Kidney (tissue), 14 donors: Measurements from ENCODE around the gene GSG1. TPM values are rescaled to one million over a fixed set of nuclear protein-coding genes. Genes with fewer than 3 reads are reported as not detected.
A peak's percentile ranks its signal among the peaks of the same experiment; 100 is the strongest.

Experiments
- DNase-seq, 5 donors: peaks; one replicate each; pipeline ENCODE4 v3.0.0-alpha.2; 2013 to 2020
- FAIRE-seq: peaks from 2 replicates; lab custom pipeline; 2012; peaks lifted over from hg19 to GRCh38; lab: Jason Lieb, UNC
- H3K27ac ChIP-seq, 2 donors: one replicate each; pipeline ENCODE4 v1.7.0; 2013; ENCODE audit warnings: low read depth in 2 of 2, low read length in 2 of 2, inconsistent platforms in 1 of 2
- H3K27me3 ChIP-seq: one replicate; pipeline ENCODE4 v1.7.1; 2013; ENCODE audit warnings: low read length, inconsistent platforms; ENCODE audit not compliant: control insufficient read depth, insufficient read depth
- H3K36me3 ChIP-seq, 3 donors: one replicate each; pipeline versions ENCODE4 v1.7.0 to v1.7.1; 2013; ENCODE audit warnings: low read length in 3 of 3, control low read depth in 1 of 3, inconsistent platforms in 1 of 3; ENCODE audit not compliant: insufficient read depth in 3 of 3, control insufficient read depth in 2 of 3
- H3K4me1 ChIP-seq, 3 donors: one replicate each; pipeline versions ENCODE4 v1.7.0 to v1.7.1; 2013; ENCODE audit warnings: low read length in 3 of 3, inconsistent platforms in 1 of 3, low read depth in 1 of 3; ENCODE audit not compliant: control insufficient read depth in 2 of 3, insufficient read depth in 2 of 3
- H3K4me3 ChIP-seq, 3 donors: one replicate each; pipeline versions ENCODE4 v1.7.0 to v1.8.1; 2013; ENCODE audit warnings: low read length in 3 of 3, control low read depth in 1 of 3, inconsistent platforms in 1 of 3
- H3K9ac ChIP-seq, 3 donors: one replicate each; pipeline versions ENCODE4 v1.7.0 to v1.7.1; 2013; ENCODE audit warnings: low read length in 3 of 3, control low read depth in 1 of 3, inconsistent platforms in 1 of 3
- H3K9me3 ChIP-seq, 3 donors: one replicate each; pipeline versions ENCODE4 v1.7.0 to v1.7.1; 2013; ENCODE audit warnings: low read length in 3 of 3, control low read depth in 1 of 3, inconsistent platforms in 1 of 3; ENCODE audit not compliant: control insufficient read depth in 2 of 3, insufficient read depth in 1 of 3
- intact Hi-C: fragments of 100-400 bp; cut with DNase I; formaldehyde crosslinking; loops from one replicate; pipeline ENCODE4 v1.11.1; 2022
- polyA plus RNA-seq: library from polyadenylated mRNA; stranded (reverse); fragments of 350-450 nt; fragmentation: Illumina TruSeq; extraction: RNeasy Lipid Tissue Mini Kit (QIAGEN cat#74804); gene quantifications from one replicate; pipeline ENCODE4 v1.2.3, GENCODE V29; 2014; ENCODE audit warnings: low read depth, low replicate concordance; ENCODE audit not compliant: insufficient read depth
- total RNA-seq: library from RNA; stranded (reverse); fragmentation: NEBNext Ultra II Directional; extraction: Animal tissue kit (Norgen Biotek cat#: 25700); gene quantifications from one replicate; pipeline ENCODE4 v1.2.1, GENCODE V29; 2021
- TF ChIP-seq, protein P1 (sequence below): IDR thresholded peaks from 3 replicates; pipeline ENCODE4 v1.5.1; 2012; ENCODE audit warnings: mild to moderate bottlenecking, moderate library complexity, borderline replicate concordance; ENCODE audit not compliant: insufficient read depth; ENCODE audit errors: extremely low read depth
- donor health status: control.
- donor health status: control.
- donor health status: control.
- donor health status: control.
- donor health status: control.
- donor health status: DM: yes; HTN: yes; CAD: no.
- donor health status: Normal renal cell carcinoma (clear cell type).

Gene GSG1
- total and polyA plus RNA-seq, 2 donors from 2014 or later: 0.19 to 0.34 TPM

DNA sequence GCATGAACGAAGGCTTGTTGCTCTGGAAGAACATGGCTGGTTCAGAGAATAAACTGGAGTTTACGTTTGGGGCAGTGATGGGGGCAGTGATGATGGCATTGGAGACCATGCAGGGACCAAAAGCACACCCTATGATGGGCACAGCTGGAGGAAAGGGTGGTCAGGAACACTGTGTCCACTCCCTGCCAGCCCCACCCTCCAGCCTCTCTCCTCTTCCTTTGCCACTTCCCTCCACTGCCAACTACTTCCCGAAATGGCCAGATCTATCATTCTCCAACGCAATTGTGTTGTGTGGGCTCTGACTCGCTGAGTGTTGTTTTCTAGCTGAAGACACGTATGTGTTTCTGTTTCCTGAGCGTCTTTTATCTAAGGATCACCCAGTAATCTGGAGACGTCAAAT is 39.3 kb upstream of the GSG1 start:
- H3K9me3 ChIP-seq: peaks cover 0 to 2% (median 0%) of the 10 kb centered on the region in 3 donors
- intact Hi-C loops: no loop called here
- TF ChIP-seq, protein P1, sequence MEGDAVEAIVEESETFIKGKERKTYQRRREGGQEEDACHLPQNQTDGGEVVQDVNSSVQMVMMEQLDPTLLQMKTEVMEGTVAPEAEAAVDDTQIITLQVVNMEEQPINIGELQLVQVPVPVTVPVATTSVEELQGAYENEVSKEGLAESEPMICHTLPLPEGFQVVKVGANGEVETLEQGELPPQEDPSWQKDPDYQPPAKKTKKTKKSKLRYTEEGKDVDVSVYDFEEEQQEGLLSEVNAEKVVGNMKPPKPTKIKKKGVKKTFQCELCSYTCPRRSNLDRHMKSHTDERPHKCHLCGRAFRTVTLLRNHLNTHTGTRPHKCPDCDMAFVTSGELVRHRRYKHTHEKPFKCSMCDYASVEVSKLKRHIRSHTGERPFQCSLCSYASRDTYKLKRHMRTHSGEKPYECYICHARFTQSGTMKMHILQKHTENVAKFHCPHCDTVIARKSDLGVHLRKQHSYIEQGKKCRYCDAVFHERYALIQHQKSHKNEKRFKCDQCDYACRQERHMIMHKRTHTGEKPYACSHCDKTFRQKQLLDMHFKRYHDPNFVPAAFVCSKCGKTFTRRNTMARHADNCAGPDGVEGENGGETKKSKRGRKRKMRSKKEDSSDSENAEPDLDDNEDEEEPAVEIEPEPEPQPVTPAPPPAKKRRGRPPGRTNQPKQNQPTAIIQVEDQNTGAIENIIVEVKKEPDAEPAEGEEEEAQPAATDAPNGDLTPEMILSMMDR: no peak
- H3K4me1 ChIP-seq: no peaks in the 10 kb centered on the region
- no peak overlapping the region for H3K9ac ChIP-seq
- H3K4me3 ChIP-seq: no peak overlapping the region
- FAIRE-seq: no peak
- H3K27ac ChIP-seq: no peak overlapping the region
- no peaks in the 10 kb centered on the region for H3K36me3 ChIP-seq
- no peaks in the 10 kb centered on the region for H3K27me3 ChIP-seq
- no peak for DNase-seq

DNA sequence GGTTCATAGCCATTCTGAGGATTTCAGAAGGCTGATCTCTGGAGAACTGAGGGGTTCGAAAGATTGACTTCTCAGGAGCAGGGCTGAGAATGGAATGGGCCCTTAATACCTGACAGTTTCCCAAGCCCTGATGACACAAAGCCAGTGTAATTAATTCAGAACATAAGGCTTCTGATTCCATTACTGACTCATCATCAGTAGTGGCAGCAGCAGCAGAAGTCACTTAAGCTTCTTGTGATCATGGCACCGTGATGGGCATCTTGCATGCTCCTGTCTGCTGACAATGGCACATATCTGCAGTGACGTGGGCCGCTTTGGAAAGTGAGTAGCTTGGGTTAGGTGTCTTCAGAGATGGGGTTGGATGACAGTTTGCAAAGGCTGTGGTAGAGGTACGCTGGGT is 38.2 kb upstream of the GSG1 start:
- H3K9me3 ChIP-seq: peaks cover 0 to 2% (median 0%) of the 10 kb centered on the region in 3 donors
- H3K27ac ChIP-seq: no peak overlapping the region
- H3K36me3 ChIP-seq: no peaks in the 10 kb centered on the region
- intact Hi-C loops: no loop called here
- no peak overlapping the region for H3K9ac ChIP-seq
- FAIRE-seq (no peak), DNase-seq (no peak)
- no peaks in the 10 kb centered on the region for H3K27me3 ChIP-seq
- no peak overlapping the region for H3K4me3 ChIP-seq
- peaks cover 0 to under 1% (median 0%) of the 10 kb centered on the region in 3 donors for H3K4me1 ChIP-seq
- TF ChIP-seq, protein P1: no peak

DNA sequence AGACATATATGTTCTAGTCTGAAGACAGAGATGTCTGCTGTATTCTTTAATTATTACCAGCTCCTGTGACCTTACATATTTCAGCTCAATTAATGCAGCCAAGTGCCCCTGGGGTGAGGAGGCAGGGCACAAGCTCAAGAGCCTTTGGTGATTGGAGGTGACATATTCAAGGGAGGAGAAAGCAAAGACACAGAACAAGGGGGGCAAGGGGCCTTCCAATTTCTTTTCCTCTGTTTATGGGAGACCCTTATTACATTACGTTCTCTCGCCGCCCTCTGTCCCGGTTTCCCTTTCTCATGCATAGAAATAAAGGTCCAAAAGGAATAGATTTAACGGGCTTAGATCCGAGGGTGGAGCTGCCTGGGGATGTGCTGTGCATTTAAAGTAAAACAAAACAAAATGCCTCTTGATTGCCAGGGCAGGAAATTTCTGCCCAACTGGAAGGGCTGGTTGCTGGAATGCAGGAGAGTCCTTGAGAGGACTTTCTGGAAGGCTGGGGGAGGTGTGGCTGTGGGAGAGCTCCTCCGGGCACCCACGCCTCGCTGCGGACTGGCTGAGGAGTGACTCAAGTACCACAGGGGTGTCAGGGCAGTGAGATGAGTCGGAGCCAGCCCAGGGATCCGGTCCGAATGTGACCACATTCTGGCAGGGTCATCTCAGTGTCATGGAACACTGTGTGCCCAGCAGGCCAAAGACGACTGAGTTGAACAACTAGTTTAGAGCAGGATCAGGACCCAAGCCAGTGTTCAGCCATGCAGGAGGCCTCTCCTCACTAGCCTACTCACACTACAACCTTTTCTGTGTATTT is 32.1 kb upstream of the GSG1 start:
- no peaks in the 10 kb centered on the region for H3K27me3 ChIP-seq
- intact Hi-C loops: no loop called here
- peak overlapping the region in 1 of 3 donors; percentile 35 for H3K9ac ChIP-seq
- peak overlapping the region; percentile 38 to 56 for H3K27ac ChIP-seq
- H3K36me3 ChIP-seq: no peaks in the 10 kb centered on the region
- H3K4me1 ChIP-seq: peaks cover 0 to 10% (median 9%) of the 10 kb centered on the region in 3 donors
- FAIRE-seq (no peak), DNase-seq (peak; percentile 84 to 96 (median 90))
- TF ChIP-seq, protein P1: no peak
- H3K4me3 ChIP-seq: peak overlapping the region in 2 of 3 donors; percentile 28 to 32
- H3K9me3 ChIP-seq: peaks cover 0 to 2% (median 0%) of the 10 kb centered on the region in 3 donors
